ENCODE results near the gene EIF5A2. TPM values are rescaled to one million over a fixed set of nuclear protein-coding genes. Genes with fewer than 3 reads are reported as not detected.

The EIF5A2 gene
- total RNA-seq, 1 donor from 2014 or later: 10.2 TPM

DNA sequence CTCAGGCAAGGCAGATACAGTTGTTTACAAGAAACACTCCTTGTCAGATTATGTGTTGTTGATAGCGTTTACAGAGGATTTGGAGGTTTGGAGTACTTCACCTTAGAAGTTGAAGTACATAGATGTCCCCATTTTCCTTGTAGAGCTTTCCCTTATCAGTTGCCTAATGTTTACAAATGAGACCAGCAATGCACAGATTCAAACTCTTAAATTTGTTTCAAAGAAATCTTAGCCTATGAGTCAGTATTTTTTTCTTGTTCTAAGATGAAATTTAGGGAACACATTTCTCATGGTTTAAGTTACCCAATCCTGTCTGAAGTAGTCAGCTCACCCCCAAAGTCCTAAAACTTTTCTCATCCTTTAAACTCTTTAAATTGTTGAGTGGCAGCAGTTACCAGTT lies 6.3 kb upstream of the EIF5A2 start:
- Histone ChIP-seq H3K36me3 (no peaks in the 10 kb centered on the region), H3K4me1 (no peaks in the 10 kb centered on the region), H3K9me3 (replicated peaks) (peaks cover 57% of the 10 kb centered on the region), H3K4me3 (no peak overlapping the region), H3K27ac (replicated peaks) (peak overlapping the region; percentile 41), H3K27me3 (ENCODE audit: low read depth) (no peaks in the 10 kb centered on the region)
- intact Hi-C loops (cut with micrococcal nuclease): no loop called here
- DNase-seq: no peak
- no peak for TF ChIP-seq CTCF (IDR thresholded peaks at IDR 0.05; ENCODE audit: borderline replicate concordance)

GRCh38 chr3:170914212-170914611 lies 5.8 kb upstream of the EIF5A2 start:
- DNase-seq: no peak
- Histone ChIP-seq H3K36me3 (no peaks in the 10 kb centered on the region), H3K4me3 (no peak overlapping the region), H3K4me1 (no peaks in the 10 kb centered on the region), H3K27me3 (ENCODE audit: low read depth) (no peaks in the 10 kb centered on the region), H3K27ac (replicated peaks) (peak overlapping the region; percentile 41), H3K9me3 (replicated peaks) (peaks cover 61% of the 10 kb centered on the region)
- intact Hi-C loops (cut with micrococcal nuclease): no loop called here
- no peak for TF ChIP-seq CTCF (IDR thresholded peaks at IDR 0.05; ENCODE audit: borderline replicate concordance)

- no peak for DNase-seq
- Histone ChIP-seq H3K4me3 (no peak overlapping the region), H3K9me3 (replicated peaks) (peaks cover 38% of the 10 kb centered on the region), H3K27me3 (ENCODE audit: low read depth) (no peaks in the 10 kb centered on the region), H3K4me1 (peaks cover 18% of the 10 kb centered on the region), H3K36me3 (no peaks in the 10 kb centered on the region), H3K27ac (replicated peaks) (no peak overlapping the region)
- no peak for TF ChIP-seq CTCF (IDR thresholded peaks at IDR 0.05; ENCODE audit: borderline replicate concordance)
- intact Hi-C loops (cut with micrococcal nuclease): no loop called here
Measured at GRCh38 chr3:170911051-170911450, 2.6 kb upstream of the EIF5A2 start.

DNA sequence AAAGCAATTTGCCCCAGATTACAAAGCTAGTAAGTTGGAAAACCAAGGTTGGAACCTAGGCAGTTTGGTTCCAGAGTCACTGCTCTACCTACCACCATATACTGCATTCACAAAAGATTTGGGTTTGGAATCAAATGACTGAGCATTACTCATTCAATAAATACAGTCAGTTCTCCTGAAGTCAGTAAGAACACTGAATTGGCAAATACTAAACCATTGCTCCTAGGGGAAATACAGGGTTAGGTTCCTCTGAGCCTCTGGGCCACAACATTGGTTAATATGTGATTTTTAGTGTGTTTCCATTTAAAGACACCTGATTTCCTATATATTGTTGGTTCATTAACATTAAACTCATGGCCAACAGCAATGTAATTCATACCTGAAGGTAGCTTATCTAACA lies 2.1 kb upstream of the EIF5A2 start:
- peaks cover 18% of the 10 kb centered on the region for H3K4me1 ChIP-seq
- H3K36me3 ChIP-seq: no peaks in the 10 kb centered on the region
- H3K27me3 ChIP-seq (ENCODE audit: low read depth): no peaks in the 10 kb centered on the region
- H3K27ac ChIP-seq (replicated peaks): no peak overlapping the region
- no peak overlapping the region for H3K4me3 ChIP-seq
- no peak for DNase-seq
- TF ChIP-seq CTCF (IDR thresholded peaks at IDR 0.05; ENCODE audit: borderline replicate concordance): no peak
- intact Hi-C loops (cut with micrococcal nuclease): no loop called here
- peaks cover 38% of the 10 kb centered on the region for H3K9me3 ChIP-seq (replicated peaks)

DNA sequence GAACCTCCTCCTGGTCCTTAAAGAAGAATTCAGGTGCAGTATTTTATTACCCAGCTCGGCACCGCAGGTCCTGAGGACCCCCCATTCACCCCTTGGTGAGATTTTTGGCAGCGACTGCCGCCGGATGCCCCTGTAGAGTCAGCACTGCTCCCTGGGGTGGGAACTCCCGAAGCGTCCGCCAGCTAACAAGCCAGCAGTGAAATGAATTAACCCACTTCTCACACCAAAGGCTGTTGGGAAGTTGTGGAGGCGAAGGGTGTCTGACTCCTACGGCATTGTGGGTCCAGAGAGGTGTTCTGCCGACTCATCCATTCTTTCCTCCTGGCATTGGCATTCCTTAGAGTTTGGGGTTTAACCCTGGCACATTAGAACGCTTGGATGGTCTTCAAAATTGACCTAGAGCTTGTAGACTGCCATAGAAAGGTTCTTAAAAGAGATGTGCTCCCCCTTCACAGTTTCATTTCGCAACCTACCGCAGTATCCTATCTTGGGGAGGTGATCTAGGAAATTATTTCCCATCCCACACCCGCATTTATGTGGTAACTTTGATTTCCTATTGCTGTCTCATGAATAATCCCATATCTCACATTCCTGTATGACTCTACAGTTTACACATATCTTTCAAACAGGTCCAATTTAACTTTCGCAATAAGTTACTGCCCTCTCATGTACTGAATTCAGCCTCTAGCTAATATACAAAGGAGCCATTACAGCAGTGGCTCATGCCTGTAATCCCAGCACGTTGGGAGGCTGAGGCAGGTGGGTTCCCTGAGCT lies 879 bp upstream of the EIF5A2 start:
- Histone ChIP-seq H3K27me3 (ENCODE audit: low read depth) (no peaks in the 10 kb centered on the region), H3K36me3 (no peaks in the 10 kb centered on the region), H3K9me3 (replicated peaks) (peaks cover 38% of the 10 kb centered on the region), H3K27ac (replicated peaks) (peak overlapping the region; percentile 73), H3K4me1 (peaks cover 18% of the 10 kb centered on the region), H3K4me3 (peak overlapping the region; percentile 80)
- intact Hi-C loops (cut with micrococcal nuclease): no loop called here
- no peak for TF ChIP-seq CTCF (IDR thresholded peaks at IDR 0.05; ENCODE audit: borderline replicate concordance)
- DNase-seq: no peak

All from left ventricle myocardium inferior (tissue), 1 donor.